Body of pancreas (tissue), 4 donors: Measurements from ENCODE around the gene YY1. TPM values are rescaled to one million over a fixed set of nuclear protein-coding genes. Genes with fewer than 3 reads are reported as not detected.
"Not testable (repeated sequence)": the region's sequence is repeated elsewhere in the genome, so short reads cannot be mapped to it uniquely, and the experiment has no call there.

Experiments used
- ATAC-seq: fragments of 150-250 bp; one replicate; pipeline ENCODE4 v1.9.1; 2016
- DNase-seq, 4 donors: peaks; one replicate each; pipeline ENCODE4 v3.0.0-alpha.2; 2019
- H3K27ac ChIP-seq, 4 donors: fragments of 200-600 bp; sonication (generic); 1 replicate in 3 of 4; 2 replicates in 1 of 4; pipeline versions ENCODE4 v1.5.1 to v1.6.1; 2016 to 2019; ENCODE audit warnings: mild to moderate bottlenecking in 1 of 4, mixed read lengths in 1 of 4, moderate library complexity in 1 of 4
- H3K27me3 ChIP-seq, 2 donors: fragments of 200-600 bp; sonication (generic); one replicate each; pipeline ENCODE4 v1.6.0; 2016; ENCODE audit warnings: mild to moderate bottlenecking in 1 of 2
- H3K36me3 ChIP-seq, 2 donors: fragments of 200-600 bp; sonication (generic); replicated peaks in 1 of 2; 2 replicates each; pipeline ENCODE4 v1.5.1; 2016; ENCODE audit warnings: low read depth in 2 of 2; ENCODE audit not compliant: insufficient read depth in 1 of 2
- H3K4me1 ChIP-seq: fragments of 200-600 bp; sonication (generic); one replicate; pipeline ENCODE4 v1.6.0; 2016
- H3K4me3 ChIP-seq, 2 donors: fragments of 200-600 bp; sonication (generic); 1 replicate in 1 of 2; 2 replicates in 1 of 2; pipeline ENCODE4 v1.5.1; 2016 to 2019
- H3K9me3 ChIP-seq, 3 donors: fragments of 200-600 bp; sonication (generic); 1 replicate in 2 of 3; 2 replicates in 1 of 3; pipeline ENCODE4 v1.5.1; 2016
- POLR2A ChIP-seq, 3 donors: fragments of 450-650 bp; IDR thresholded peaks; one replicate each; pipeline ENCODE4 v1.6.1; 2016; ENCODE audit warnings: antibody characterized with exemption in 3 of 3, mild to moderate bottlenecking in 2 of 3
- WGBS, 2 donors: methylation state at CpG; one replicate each; pipeline ENCODE4 v1.1.5; 2017; 5-methylcytosine and 5-hydroxymethylcytosine counted together
- intact Hi-C: fragments of 100-400 bp; cut with DNase I; formaldehyde crosslinking; loops from one replicate; pipeline ENCODE4 v1.15.1; 2023
- total RNA-seq, 2 donors: library from RNA; depleted of rRNA; stranded (reverse); fragments of >200 nt; gene quantifications; one replicate each; pipeline ENCODE4 v1.1.0, GENCODE V29; 2016
- TF ChIP-seq, protein P1 (sequence below), 7 experiments: fragments of 450-650 bp in 4 of 7; fragments of 200-600 bp in 3 of 7; sonication (generic) in 3 of 7; IDR thresholded peaks; one replicate each; pipeline ENCODE4 v1.5.1; 2016 to 2019; ENCODE audit warnings: antibody characterized with exemption in 7 of 7

YY1 gene
- total RNA-seq, 2 donors from 2014 or later = 27.0 to 30.3 TPM

DNA sequence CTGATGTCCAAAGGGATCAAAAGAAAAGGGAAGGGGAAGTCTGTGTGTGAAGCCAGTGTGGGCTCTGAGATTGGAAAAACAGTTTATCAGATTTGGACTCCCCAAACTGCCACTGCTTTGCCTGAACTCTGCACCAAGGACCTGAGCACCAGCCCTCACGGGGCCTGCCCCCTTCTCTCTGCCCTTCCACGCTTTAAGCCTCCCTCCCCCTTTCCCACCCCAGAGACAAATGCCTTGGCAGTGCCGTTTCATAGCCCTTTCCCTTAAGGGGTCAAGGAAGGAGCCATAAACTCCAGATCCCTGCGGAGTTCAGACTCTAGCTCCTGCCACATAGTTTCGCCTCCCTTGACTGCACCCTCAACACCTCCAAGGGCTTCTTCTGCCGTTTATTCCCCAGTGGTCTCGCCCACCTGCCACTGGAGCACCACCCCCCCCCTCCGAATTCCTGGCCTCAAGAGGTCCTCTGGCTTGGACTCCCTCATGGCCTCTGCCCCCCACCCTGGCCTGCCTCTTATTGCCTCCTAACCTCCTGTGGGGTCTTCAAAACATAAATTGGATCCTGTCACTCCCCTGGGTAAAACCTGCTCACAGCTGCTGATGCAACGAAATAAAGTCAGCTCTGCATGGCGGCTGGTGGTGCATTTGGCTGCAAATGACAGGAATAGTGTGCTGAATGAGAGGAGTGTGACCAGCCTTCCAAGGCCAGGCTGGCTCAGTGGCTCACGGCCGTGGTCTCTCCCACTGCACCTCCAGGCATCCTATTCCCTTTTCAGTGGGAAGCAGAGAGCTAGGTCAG lies 48.5 kb downstream of the YY1 start:
- ATAC-seq = no peak
- H3K36me3 ChIP-seq = no peaks in the 10 kb centered on the region
- no peaks in the 10 kb centered on the region for H3K27me3 ChIP-seq
- 75 to 76% methylated on average over 8 to 12 of the region's 12 CpGs for WGBS, 2 donors
- DNase-seq = peak in 1 of 4 donors; percentile 1
- H3K27ac ChIP-seq = no peak overlapping the region
- H3K9me3 ChIP-seq = no peaks in the 10 kb centered on the region
- intact Hi-C loops = no loop called here
- no peak overlapping the region for H3K4me3 ChIP-seq
- peaks cover 19% of the 10 kb centered on the region for H3K4me1 ChIP-seq
- TF ChIP-seq POLR2A (IDR thresholded peaks at IDR 0.05) = no peak
- TF ChIP-seq, protein P1, sequence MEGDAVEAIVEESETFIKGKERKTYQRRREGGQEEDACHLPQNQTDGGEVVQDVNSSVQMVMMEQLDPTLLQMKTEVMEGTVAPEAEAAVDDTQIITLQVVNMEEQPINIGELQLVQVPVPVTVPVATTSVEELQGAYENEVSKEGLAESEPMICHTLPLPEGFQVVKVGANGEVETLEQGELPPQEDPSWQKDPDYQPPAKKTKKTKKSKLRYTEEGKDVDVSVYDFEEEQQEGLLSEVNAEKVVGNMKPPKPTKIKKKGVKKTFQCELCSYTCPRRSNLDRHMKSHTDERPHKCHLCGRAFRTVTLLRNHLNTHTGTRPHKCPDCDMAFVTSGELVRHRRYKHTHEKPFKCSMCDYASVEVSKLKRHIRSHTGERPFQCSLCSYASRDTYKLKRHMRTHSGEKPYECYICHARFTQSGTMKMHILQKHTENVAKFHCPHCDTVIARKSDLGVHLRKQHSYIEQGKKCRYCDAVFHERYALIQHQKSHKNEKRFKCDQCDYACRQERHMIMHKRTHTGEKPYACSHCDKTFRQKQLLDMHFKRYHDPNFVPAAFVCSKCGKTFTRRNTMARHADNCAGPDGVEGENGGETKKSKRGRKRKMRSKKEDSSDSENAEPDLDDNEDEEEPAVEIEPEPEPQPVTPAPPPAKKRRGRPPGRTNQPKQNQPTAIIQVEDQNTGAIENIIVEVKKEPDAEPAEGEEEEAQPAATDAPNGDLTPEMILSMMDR (IDR thresholded peaks at IDR 0.05) = no peak

DNA sequence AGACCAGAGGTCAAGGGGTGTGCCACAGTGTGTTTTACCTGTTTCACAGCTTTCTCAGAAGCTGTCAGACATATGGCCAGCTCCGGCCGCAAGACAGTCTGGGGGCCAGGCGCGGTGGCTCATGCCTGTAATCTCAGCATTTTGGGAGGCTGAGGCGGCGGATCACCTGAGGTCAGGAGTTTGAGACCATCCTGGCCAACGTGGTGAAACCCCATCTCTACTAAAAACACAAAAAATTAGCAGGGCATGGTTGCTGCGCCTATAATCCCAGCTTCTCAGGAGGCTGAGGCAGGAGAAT lies 49.0 kb downstream of the YY1 start:
- intact Hi-C loops = not testable (repeated sequence)

DNA sequence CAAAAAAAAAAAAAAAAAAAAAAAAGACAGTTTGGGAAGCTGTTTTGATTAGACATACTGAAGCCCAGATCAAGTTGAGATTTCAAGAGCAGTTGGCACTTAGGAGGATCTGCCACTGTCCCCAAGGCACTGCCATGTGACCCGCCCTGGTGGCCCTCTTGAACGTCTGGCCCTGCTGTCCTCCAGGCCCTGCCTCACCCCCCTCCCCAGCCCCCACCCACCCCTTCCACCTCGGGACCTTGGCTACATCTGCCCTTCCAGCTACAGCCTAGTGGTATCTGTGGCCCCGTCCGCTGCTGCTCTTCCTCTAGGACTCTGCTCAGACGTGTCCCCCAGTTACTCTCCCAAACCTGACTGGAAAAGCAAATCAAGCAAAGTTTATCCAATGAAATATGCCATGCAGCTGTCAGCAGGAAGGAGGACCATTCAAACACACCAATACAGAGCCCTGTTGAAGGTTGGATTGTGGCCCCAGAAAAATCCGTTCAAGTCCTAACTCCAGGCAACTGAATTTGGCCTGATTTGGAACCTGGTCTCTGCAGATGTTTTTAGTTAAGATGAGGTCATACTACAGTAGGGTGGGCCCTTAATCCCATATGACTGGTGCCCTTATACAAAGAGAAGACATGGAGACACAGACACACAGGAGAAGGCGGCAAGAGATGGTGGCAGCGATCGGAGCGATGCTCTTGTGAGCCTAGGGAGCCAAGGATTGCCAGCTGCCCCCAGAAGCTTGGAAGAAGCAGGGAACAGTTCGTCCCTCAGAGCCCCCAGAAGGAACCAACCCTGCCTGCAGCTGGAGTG lies 49.6 kb downstream of the YY1 start:
- Histone ChIP-seq H3K27me3 (no peaks in the 10 kb centered on the region), H3K9me3 (no peaks in the 10 kb centered on the region), H3K4me3 (no peak overlapping the region), H3K4me1 (peaks cover 19% of the 10 kb centered on the region), H3K36me3 (no peaks in the 10 kb centered on the region), H3K27ac (no peak overlapping the region)
- intact Hi-C loops = no loop called here
- ATAC-seq = no peak
- 83 to 84% methylated on average over 12 of the region's 12 CpGs for WGBS, 2 donors
- DNase-seq = peak in 1 of 4 donors; percentile 3
- TF ChIP-seq, protein P1 (IDR thresholded peaks at IDR 0.05) = no peak
- TF ChIP-seq POLR2A (IDR thresholded peaks at IDR 0.05) = no peak

More for the DNA sequence above, 49.0 kb downstream of the YY1 start:
- DNase-seq = peak in 1 of 4 donors; percentile 4
- H3K9me3 ChIP-seq, H3K27me3 ChIP-seq, ATAC-seq, H3K27ac ChIP-seq, H3K36me3 ChIP-seq, H3K4me3 ChIP-seq: not testable (repeated sequence)
- 86 to 87% methylated on average over 8 of the region's 8 CpGs for WGBS, 2 donors
- H3K4me1 ChIP-seq = peaks cover 19% of the 10 kb centered on the region

DNA sequence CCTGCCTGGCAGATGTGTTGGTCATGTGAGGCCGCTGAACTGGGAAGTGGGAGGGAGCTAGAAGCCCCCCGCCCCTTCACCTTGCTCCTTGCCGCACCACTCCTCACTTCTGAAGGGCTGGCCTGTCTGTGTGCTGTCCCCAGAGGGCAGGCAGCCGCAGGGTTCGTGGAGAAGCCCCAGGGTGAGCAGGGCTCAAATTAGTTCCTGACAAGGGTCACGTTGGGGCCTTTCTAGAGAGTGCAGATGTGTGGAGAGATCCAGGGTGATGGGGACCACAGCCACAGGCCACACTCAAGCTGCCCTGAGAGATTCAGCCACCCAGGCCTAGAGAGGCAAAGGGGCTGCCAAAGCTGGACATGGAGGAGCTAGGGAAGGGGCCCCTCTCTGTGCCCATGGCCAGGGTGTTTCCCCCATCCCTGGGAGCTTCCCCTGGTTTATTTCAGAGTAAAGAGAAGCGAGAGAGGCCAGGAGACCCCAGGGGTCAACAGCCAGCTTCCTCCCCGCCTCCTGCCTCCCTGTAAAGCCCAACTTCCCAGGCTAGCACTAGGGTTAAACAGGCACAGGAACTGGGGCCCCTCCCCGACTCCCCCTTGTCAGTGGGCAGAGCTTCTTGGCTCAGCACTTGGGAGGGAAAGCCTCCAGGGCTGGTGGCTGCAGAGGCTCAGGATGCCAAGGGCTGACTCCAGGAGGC lies 51.1 kb downstream of the YY1 start:
- H3K9me3 ChIP-seq = no peaks in the 10 kb centered on the region
- TF ChIP-seq, protein P1 (IDR thresholded peaks at IDR 0.05) = no peak
- no peak for TF ChIP-seq POLR2A (IDR thresholded peaks at IDR 0.05)
- DNase-seq = peak in 1 of 4 donors; percentile 3
- no peak for ATAC-seq
- no peaks in the 10 kb centered on the region for H3K27me3 ChIP-seq
- WGBS, 2 donors = 74 to 77% methylated on average over 5 to 8 of the region's 9 CpGs
- H3K4me3 ChIP-seq = no peak overlapping the region
- H3K36me3 ChIP-seq = no peaks in the 10 kb centered on the region
- intact Hi-C loops = no loop called here
- H3K27ac ChIP-seq = no peak overlapping the region
- peaks cover 13% of the 10 kb centered on the region for H3K4me1 ChIP-seq
